HG03139 (cell line): ENCODE measurements around the gene AKNA.

Experiments used
- ATAC-seq: cut with Tn5 transposase; IDR thresholded peaks from one replicate; pipeline ENCODE4 v1.9.1; 2021; ENCODE audit not compliant: unreplicated experiment

The AKNA gene

DNA sequence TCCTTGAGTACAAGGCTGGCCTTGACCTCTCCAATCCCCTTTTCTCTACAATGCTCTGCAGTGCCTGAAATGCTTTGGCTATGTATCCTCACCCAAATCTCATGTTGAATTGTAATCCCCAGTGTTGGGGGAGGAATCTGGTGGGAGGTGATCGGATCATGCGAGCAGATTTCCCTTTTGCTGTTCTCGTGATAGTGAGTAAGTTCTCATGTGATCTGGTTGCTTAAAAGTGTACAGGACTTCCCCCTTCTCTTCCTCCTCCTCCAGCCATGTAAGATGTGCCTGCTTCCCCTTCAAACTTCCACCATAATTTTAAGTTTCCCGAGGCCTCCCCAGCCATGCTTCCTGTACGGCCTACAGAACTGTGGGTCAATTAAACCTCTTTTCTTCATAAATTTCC, 28.5 kb upstream of the AKNA start:
- ATAC-seq, result no peak

DNA sequence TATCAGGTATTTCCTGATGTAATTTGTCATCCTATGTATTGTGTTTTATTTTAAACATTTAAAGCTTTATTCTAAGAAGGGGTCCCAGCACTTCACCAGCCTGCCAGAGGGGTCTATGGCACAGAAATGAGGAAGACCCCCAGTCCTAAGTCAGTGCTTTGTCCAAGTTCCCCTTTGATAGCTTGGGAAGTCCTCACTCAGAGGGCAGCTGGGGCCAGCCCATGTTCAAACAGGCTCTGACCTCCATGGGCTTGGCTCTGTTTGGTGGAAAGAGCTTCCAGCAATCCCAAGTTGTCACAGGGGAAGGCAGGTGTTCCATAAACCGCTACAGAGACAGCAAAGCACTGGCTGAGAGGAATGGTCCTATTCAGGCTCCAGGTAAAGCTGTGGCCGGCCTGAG, 26.6 kb upstream of the AKNA start:
- no peak for ATAC-seq

DNA sequence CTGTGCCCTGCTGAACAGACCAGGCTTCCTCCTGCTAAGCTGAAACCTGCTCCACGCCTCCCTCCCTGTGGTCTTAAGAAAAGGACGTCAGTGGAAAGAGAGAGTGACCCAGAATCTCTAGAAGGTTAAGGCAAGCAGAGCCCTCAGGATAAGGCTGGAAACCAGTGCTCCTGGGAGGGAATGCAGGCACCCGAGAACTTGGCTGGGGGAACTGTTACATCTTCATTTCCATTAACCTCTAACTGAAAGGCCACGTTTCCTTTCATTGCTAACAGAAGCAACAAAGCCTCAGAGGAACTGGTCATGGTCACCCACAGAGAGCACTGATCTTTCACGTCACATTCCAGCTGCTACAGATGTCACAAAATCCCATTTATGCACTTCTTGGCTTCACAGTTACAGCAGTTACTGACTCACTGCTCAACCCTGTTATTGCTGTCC, 26.1 kb upstream of the AKNA start:
- no peak for ATAC-seq

DNA sequence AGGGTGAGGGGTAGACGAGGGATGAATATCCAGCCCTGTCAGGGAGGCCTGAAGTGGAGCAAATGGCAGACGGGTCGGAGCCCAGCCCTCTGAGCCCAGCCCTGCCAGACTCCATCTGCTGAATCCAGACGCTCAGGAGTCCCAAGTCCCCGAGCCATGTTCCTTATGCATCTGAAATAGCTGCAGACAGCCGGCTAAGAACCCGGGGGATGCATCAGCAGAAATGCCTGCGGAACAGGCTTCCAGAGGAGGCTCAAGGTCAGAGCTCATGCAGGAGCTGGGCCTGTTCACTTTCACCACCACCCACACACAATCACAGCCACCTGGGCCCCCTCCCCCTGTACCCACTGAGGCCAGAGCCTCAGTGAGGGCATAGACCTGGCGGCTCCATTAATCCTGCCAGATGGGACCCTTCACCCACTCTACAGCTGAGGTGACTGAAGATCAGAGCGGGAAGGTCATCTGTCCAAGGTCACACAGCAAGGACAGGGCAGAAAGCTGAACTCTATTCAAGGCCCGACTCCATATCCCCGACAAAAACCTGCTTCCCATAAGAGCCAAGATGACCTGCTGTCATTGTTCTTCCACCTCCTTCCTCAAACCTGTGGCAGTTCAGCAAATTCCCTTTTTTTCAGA, 24.4 kb upstream of the AKNA start:
- no peak for ATAC-seq

DNA sequence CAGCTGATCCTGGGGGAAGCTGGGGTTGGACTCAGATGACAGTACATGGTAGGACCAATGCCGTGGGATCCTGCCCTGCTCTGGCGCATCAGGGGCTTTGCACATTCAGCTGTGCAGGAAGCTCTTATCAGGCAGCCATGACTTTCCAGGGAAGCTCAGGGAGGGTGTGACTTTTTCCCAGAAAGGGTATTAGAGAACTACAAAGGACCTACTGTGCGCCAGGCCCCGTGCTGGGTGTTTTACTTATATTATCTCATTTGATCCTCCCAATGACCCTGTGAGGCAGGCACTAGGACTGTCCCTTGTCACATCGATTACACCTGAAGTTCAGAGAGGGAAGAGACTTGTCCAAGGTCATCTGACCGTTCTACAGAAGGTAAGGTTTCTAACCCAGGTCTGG, 23.7 kb upstream of the AKNA start:
- ATAC-seq, result no peak

DNA sequence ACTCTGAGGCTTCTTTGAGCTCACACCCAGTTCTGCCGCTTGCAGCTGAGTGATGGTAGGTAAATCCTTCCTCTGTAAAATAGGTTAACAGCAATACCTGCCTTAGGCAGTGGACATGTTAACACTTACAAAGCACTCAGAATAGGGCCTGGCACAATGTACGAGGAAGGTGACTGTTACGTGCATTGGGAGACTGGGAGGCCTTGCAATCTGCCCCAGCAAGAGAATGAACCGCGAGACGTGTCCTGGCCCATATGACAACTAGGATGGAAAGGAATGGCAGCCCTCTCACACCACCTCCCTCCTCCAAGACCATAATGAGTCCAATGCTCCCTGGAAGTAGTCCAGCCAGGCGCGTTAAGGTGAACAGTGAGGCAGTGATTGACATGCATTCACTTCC, 23.1 kb upstream of the AKNA start:
- ATAC-seq, result no peak

DNA sequence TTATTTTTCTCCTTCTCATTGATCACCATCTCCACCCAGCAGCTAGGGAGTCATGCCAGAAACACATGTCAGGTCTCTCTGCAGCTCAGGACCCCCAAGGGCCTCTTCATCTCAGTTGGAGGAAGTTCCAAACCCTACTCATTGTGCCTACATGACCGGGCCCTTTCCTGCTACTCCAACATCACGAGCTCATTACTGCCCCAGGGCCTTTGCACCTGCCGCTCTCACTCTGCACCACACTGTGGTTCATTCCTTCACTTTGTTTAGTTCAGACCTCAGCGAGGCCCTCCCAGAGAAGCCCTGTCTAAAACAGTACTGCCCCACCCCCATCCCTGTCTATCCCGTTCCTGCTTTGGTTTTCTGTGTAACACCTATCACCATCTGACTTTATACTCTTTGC, 22.1 kb upstream of the AKNA start:
- no peak for ATAC-seq

DNA sequence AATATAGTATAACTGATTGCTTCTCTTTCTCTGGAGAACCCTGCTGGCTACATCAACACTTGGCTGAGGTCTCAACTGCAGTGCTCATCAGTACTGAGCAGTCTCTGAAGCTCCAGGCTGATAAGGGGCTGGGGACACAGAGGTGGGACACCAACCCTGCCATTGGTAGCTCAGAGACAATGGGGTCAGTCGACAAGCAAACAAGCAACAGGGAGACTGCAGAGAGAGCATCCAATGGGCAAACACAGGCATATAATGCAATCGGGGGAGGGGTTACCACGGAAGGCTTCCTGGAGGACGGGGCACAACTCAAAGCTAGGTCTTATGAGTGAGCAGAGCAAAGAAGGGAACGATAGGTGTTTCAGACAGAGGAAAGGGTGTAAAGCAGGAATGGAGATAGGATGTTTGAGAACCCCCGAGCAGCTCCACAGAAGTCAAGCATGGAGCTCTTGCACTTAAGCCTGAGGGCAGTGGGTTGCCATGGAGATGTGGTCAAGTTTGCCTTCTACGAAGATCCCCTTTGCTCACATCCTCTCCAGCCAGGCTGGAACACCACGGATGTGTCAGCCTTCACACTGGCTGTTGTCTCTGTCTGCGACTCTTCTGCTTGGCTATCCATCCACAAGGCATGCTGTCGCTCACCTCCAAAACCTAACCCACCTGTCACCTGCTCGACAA, 21.5 kb upstream of the AKNA start:
- ATAC-seq, result no peak

DNA sequence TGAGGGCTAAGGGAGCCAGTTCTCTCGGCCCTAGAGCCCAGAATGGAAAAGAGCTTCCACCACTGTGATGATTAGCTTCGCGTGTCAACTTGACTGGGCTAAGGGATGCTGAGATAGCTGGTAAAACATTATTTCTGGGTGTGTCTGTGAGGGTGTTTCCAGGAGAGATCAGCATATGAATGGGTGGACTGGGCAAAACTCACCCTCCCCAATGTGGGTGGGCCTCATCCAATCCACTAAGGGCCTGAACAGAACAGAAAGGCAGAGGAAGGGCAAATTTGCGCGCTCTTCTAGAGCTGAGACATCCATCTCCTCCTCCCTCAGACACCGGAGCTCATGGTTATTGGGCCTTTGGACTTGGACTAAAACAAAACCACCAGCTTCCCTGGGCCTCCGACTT, 20.9 kb upstream of the AKNA start:
- ATAC-seq, result no peak

DNA sequence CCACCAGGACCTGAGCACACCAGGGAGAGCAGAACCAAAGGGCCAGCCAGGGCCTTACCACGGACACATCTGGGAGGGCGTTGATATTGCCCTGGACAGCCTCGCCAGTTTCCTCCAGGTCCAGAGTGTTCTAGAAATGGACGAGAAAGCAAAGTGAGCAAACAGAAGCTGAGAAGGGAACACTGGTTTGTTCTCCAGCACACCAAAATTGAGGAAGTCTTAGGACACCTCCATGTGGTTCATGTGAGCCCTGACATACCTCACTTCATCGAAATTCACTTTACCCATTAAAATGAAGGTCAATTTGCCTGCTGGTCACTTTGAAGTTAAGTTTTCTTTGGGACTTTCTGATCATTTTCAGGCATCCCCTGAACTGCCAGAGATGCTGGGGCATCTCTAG, 20.1 kb upstream of the AKNA start:
- no peak for ATAC-seq

DNA sequence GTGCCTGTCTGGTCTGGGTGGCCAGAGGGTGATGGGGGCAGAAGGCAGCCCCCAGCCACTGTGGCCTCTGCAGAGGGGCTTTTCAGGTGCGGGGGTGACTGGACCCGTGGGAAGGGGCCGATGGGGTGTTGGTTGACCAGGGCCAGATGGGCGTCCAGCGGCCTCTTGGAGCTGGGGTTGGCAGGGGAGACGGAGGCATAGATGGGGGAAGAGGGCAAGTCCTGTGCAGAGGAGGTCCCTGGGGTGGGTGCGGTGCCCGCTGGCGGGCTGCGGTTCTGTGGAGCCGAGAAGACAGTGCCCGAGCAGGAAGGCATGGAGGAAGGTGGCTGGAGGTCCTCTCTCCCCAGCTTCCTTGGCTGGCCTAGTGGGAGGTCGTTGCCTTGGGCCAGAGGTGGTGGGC, 18.7 kb upstream of the AKNA start:
- ATAC-seq, result no peak

DNA sequence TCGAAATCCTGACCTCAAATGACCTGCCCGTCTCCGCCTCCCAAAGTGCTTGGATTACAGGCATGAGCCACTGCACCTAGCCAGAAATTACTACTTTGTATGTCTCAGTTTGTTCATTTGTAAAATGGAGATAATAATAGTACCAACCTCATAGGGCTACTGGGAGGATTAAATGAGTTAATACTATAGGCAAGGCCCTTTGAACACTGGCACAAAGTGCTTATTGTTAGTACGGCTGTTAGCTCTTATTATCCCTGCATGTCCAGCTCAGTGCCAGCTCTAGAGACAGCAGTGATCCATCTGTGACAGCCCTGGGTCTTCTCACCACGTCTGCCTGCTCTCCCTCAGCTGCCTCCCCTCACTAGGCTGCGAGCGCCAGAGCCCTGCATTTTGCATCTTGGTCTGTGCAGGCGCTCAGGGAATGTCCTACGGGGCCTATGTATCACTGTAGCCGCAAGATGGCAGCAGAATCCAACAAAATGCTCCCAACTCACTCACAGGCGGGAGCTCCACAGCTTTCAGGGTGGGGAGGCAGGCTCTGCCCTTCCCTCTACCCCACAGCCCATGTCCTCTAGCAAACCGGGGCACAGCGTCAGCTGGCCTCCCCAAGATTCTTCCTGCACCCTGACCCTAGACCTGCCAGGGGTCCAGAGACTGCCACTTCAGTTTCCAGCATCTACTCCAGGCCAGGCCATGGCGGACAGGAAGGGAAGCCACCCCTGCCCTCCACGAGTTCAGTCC, 17.7 kb upstream of the AKNA start:
- ATAC-seq, result peak; percentile 88

DNA sequence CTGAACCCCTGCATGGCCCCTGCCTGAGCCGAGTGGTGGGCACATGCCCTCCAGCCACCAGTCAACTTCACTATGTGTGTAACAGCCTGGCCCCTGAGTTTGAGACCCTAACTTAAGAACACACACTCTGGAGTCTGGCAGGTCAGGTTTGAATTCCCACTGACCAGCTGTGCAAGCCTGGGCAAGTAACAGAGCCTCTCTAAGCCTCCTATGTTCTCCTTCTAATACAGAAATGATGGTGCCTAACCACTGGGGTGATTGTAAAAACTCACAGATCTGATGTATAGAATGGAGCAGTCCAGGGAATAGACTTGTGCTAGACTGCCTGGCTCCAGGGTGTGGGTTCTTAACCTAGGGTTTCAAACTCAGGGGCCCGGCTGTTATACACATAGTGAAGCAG, 16.7 kb upstream of the AKNA start:
- no peak for ATAC-seq

DNA sequence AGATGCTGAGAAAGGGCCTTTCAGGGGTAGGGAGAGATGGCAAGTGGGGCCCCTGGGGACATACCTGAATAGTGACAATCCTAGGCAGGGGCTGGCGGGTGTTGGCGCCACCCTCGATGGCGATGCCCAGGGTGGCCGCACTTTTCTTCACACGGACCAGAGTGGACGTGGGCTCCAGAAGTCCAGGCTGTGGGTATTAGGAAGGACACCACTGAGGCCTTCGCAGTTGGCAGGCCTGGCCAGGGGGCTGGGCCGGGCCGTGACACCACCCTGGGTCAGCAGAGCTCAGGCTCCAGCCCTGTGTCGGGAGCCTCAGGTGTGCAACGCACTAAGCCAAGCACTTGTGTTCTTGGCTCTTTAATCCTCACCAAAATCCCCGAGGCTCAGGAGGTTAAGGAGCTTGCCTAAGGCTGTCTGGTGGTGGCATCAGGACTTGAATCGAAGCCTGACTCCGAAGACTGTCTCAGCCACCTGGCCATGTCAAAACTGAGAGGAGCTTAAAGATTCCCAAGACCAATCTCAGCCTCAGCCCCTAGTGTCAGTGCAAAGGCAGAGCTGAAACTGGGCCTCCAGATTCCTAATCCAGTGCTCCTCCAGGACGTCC, 15.5 kb upstream of the AKNA start:
- no peak for ATAC-seq

DNA sequence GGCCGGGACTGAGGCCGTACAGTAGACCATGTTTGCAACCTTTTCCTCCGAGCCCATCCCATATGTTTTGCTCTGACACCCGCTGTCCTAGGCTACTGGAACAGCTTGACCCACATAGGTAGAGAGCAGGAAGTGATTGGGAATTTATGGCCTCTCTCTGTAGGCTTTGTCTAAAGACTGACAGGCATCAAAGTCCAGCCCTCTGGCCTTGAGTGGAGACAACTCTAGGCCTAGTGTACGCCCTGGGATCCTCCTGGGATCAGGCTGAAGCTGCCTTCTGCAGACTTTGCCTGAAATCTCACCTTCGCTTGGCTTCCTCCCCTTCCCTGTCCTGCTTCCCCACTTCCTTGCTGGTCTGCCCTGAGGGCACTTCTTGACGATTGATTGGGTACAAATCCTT, 13.6 kb upstream of the AKNA start:
- ATAC-seq, result no peak

DNA sequence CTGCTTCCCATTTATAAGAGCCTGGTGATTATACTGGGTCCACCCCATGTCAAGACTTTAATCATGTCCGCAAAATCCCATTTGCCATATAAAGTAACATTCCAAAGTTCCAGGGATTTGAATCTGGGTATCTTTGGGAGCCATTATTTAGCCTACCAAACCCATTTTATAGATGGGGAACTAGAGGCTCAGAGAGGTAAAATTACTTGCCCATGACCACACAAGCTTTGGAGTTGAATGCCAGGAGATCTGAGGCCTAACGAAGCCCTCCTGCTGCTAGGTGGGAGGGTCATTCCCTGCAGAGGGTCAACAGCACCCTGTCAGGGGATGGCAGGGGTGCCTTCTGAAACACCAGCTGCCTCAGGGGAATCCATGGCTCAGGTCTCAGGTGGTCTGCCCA, 13.0 kb upstream of the AKNA start:
- no peak for ATAC-seq

DNA sequence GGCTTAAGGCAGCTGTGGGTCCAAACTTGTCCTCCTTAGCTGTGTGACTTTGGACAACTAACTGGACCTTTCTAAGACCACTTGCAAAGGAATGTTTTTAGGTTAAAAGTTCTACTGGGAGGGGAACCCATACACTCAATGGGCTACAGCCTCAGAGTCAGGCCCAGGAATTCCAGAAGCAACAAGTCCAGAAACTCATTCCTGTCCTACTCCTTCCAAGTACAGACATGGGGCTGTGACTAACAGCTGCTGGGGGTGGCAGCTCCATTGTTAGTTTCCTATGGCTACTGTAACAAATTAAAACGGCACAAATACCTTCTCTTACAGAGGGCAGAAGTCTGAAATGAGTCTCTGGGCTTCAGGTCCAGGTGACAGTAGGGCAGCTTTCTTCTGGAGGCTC, 12.4 kb upstream of the AKNA start:
- no peak for ATAC-seq

DNA sequence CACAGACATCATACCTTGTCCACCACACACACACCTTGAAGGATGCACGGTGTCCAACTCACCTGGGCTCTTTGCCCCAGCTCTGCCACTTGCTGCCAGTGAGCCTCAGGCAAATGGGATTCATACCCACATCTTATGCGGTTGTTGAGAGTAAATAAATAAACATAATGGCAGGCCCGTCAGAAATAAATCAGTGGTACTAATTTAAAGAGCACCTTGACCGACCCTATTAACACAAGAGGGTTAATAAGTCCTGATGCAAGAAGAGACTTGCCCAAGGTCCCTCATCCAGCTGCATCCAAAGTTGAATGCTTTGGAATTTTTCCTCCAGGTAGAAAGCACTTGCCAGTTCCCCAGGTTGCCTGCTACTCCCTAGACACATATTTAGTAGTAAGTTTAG, 11.6 kb upstream of the AKNA start:
- no peak for ATAC-seq

DNA sequence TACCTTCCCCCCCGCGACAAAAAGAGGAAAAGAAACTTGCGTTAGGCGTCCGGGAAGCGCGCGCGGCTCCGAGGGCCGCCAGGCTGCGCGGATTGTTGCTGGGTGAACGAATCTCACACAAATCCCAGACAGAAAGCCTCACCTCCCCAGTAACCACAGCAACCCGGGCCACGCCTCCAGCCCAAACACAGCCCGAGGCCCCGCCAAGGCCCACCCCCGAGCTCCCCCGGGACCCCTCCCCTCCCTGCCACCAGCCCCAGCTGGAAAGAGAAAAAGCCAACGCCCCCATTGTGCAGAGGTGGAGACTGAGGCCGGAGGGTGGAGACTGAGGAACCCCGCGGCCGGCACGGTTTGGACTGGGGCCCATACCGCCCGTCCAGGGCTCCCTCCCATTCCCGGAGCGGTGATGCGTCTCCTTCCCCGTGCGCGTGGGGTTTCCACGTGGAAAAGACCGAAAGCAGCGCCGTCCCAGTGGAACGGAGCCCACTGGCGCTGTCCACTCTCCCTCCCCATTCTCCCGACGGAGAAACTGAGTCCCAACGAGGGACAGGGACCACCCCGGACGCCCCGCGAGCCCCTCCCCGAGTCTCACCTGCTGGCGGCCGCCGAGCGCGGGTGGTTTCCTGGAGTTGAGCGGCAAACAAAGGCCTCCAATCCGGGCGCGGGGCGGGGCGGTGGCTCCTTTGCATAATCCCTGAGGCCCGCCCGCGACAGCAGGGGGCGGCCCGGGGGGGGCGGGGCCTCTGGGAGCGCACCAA, 10.2 kb upstream of the AKNA start:
- ATAC-seq, result peak; percentile 73

DNA sequence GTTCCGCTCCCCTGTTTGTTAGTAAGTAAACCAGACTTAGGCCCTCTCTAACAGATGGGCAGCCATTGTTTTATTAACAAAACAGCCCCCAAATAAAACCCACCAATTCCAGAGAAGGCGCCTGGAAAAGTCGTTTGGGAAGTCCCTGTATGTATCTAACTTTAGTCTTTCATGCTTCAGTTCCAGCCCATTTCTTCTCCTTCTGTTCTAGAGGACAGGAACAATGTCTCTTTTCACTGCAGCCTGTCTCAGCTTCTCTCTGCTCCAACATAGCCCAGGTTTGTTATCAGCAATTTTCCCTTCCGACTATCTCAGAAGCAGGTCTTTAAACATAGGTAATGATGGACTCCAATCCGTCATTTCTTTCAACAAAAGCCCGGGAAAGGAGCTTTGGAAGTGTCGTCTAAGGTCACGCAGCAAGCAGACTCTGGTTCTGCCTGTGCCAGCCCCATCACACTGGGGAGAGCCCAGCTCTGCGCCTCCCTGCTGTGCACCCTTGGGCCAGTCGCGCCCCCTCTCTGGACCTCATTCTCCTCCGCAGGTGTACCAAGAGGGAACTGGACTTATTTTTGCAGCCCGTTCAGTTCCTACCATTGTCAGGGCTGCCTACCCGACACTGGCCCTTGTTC, 9.6 kb upstream of the AKNA start:
- ATAC-seq, result no peak
